Measurements from ENCODE around the gene FBXW7. TPM values are rescaled to one million over a fixed set of nuclear protein-coding genes. Genes with fewer than 3 reads are reported as not detected.

The FBXW7 gene
- total and polyA plus RNA-seq, 2 of the 13 experiments (the other 11 are each of a cell fraction or from before 2014, with no cell fraction given) = 5.0 to 40.9 TPM

GRCh38 chr4:152480326-152480725 lies 55.6 kb downstream of the FBXW7 start:
- no peaks in the 10 kb centered on the region for H3K9me3 ChIP-seq (ENCODE audit: low read length)
- ATAC-seq (no peak), DNase-seq (ENCODE audit: low spot score) (no peak), FAIRE-seq (no peak)
- intact Hi-C loops (cut with micrococcal nuclease; ENCODE audit: unreplicated experiment) (loop anchor here (10.0 kb wide), 1 partner anchor 54 kb away; the partner anchor contains the start of gene FBXW7), in situ Hi-C loops (cut with HindIII; ENCODE audit: extremely low pct_ligation_motif_present, low pct_unique_long_range_greater_than_20kb) (no loop called here)
- peaks cover 65% of the 10 kb centered on the region for H3K79me2 ChIP-seq (ENCODE audit: insufficient read depth, low read length)
- H3K9ac ChIP-seq (ENCODE audit: insufficient read depth, low read depth, low read length) = no peak overlapping the region
- no peak for TF ChIP-seq MBNL3 (CRISPR knock-in tag; conservative IDR thresholded peaks at IDR 0.05)
- no peak for TF ChIP-seq ZFP37 (CRISPR knock-in tag; IDR thresholded peaks at IDR 0.05; ENCODE audit: borderline replicate concordance)
- no peak for TF ChIP-seq CREM (IDR thresholded peaks at IDR 0.05)
- no peak for TF ChIP-seq CREM (CRISPR knock-in tag; IDR thresholded peaks at IDR 0.05)
- no peak for TF ChIP-seq MXD4 (CRISPR knock-in tag; IDR thresholded peaks at IDR 0.05)
- TF ChIP-seq ZNF329 (CRISPR knock-in tag; IDR thresholded peaks at IDR 0.05; ENCODE audit: low read depth) = no peak
- TF ChIP-seq SIN3A (IDR thresholded peaks at IDR 0.05; ENCODE audit: borderline replicate concordance, low read depth, low read length) = no peak
- TF ChIP-seq XRCC5 (optimal IDR thresholded peaks at IDR 0.05; ENCODE audit: low read length) = no peak
- TF ChIP-seq ESRRA (CRISPR knock-in tag; IDR thresholded peaks at IDR 0.05; ENCODE audit: low read depth) = no peak
- no peak for TF ChIP-seq SP5 (CRISPR knock-in tag; IDR thresholded peaks at IDR 0.05; ENCODE audit: borderline replicate concordance, low read depth)
- no peak for TF ChIP-seq ZMYM2 (CRISPR knock-in tag; IDR thresholded peaks at IDR 0.05)
- TF ChIP-seq TBP (CRISPR knock-in tag; IDR thresholded peaks at IDR 0.05) = no peak
- H3K4me1 ChIP-seq (ENCODE audit: insufficient read depth, low read length) = peaks cover 75% of the 10 kb centered on the region
- no peaks in the 10 kb centered on the region for H3K36me3 ChIP-seq (replicated peaks in 1 of 2; ENCODE audit: control insufficient read depth in 1 of 2, insufficient read depth in 2 of 2, low read length in 2 of 2)
- no peak overlapping the region for H3K4me3 ChIP-seq (replicated peaks in 1 of 3; ENCODE audit: insufficient read depth in 1 of 3, low read depth in 2 of 3, low read length in 3 of 3)
- no peaks in the 10 kb centered on the region for H4K20me1 ChIP-seq (ENCODE audit: insufficient read depth, low read length)
- H3K27me3 ChIP-seq (ENCODE audit: control insufficient read depth in 1 of 2, insufficient read depth in 2 of 2, low read length in 2 of 2) = no peaks in the 10 kb centered on the region
- peak overlapping the region; percentile 11 for H3K27ac ChIP-seq (ENCODE audit: extremely low read length, insufficient read depth, low read length)
- no TSS peak for BruUV-seq (replicated peaks)
- ChIA-PET POLR2A (no interaction called here), CTCF (ENCODE audit: low intra/inter-chr PET ratio, low total read pairs) (no interaction called here)
- no peak overlapping the region for H3K4me2 ChIP-seq (ENCODE audit: low read depth, low read length)
- no peak overlapping the region for H2AFZ ChIP-seq (ENCODE audit: low read length)

Measured in HepG2 (cell line).